Endodermal cell (in vitro differentiated cells): ENCODE results near the gene XAF1. TPM values are rescaled to one million over a fixed set of nuclear protein-coding genes. Genes with fewer than 3 reads are reported as not detected.

Experiments
- DNase-seq: peaks from one replicate; pipeline ENCODE4 v3.0.0-alpha.2; 2017
- H3K27ac ChIP-seq: 2 replicates; pipeline ENCODE4 v1.5.1; 2013; ENCODE audit warnings: mild to moderate bottlenecking, low read depth, low read length, moderate library complexity
- H3K27me3 ChIP-seq: 2 replicates; pipeline ENCODE4 v1.6.1; 2013; ENCODE audit warnings: mild to moderate bottlenecking, low read length, moderate library complexity; ENCODE audit not compliant: insufficient read depth, control insufficient read depth, poor library complexity, severe bottlenecking
- H3K36me3 ChIP-seq: 2 replicates; pipeline ENCODE4 v1.7.0; 2013; ENCODE audit warnings: mild to moderate bottlenecking, low read length, moderate library complexity; ENCODE audit not compliant: control insufficient read depth, insufficient read depth
- H3K4me1 ChIP-seq: one replicate; pipeline ENCODE4 v1.7.0; 2013; ENCODE audit warnings: low read length; ENCODE audit not compliant: control insufficient read depth, insufficient read depth
- H3K4me3 ChIP-seq: 2 replicates; pipeline ENCODE4 v1.5.1; 2013; ENCODE audit warnings: mild to moderate bottlenecking, low read length, moderate library complexity
- H3K9ac ChIP-seq: 2 replicates; pipeline ENCODE4 v1.6.1; 2013; ENCODE audit warnings: mild to moderate bottlenecking, low read length, moderate library complexity; ENCODE audit not compliant: poor library complexity, severe bottlenecking; ENCODE audit errors: extremely low read depth
- H3K9me3 ChIP-seq: 2 replicates; pipeline ENCODE4 v1.6.1; 2013; ENCODE audit warnings: mild to moderate bottlenecking, low read length, moderate library complexity; ENCODE audit not compliant: control insufficient read depth
- H3K27ac Mint-ChIP-seq: 2 replicates; pipeline ENCODE4 v1.8.0; 2020; ENCODE audit warnings: mixed read lengths
- H3K27me3 Mint-ChIP-seq: 2 replicates; pipeline ENCODE4 v1.8.0; 2021; ENCODE audit warnings: mild to moderate bottlenecking, mixed read lengths; ENCODE audit not compliant: insufficient read depth
- H3K36me3 Mint-ChIP-seq: 2 replicates; pipeline ENCODE4 v1.8.0; 2020; ENCODE audit warnings: low read depth, mixed read lengths
- H3K4me1 Mint-ChIP-seq: 2 replicates; pipeline ENCODE4 v1.8.0; 2020; ENCODE audit warnings: mixed read lengths
- H3K4me3 Mint-ChIP-seq: 2 replicates; pipeline ENCODE4 v1.8.0; 2020; ENCODE audit warnings: mild to moderate bottlenecking, moderate library complexity, mixed read lengths
- H3K9me3 Mint-ChIP-seq: 2 replicates; pipeline ENCODE4 v1.8.0; 2020; ENCODE audit warnings: mild to moderate bottlenecking, mixed read lengths
- WGBS, 2 experiments: methylation state at CpG; one replicate each; pipeline versions ENCODE4 v1.1.5 to v1.1.7; 2013; ENCODE audit warnings: missing lambda C conversion rate in 2 of 2, mixed read lengths in 1 of 2; ENCODE audit not compliant: insufficient coverage in 1 of 2, insufficient read length in 1 of 2; 5-methylcytosine and 5-hydroxymethylcytosine counted together
- total RNA-seq, 2 donors: library from RNA; stranded (reverse); fragmentation: NEBNext Ultra II Directional in 1 of 2; extraction: Animal tissue kit (Norgen Biotek cat#: 25700) in 1 of 2; gene quantifications; 2 replicates in 1 of 2; 3 replicates in 1 of 2; pipeline ENCODE4 v1.2.1, GENCODE V29; 2021
- TF ChIP-seq, protein P1 (sequence below): fragments of 200-600 bp; sonication (generic); conservative IDR thresholded peaks from 2 replicates; pipeline ENCODE4 v1.5.0; 2021; ENCODE audit warnings: antibody characterized with exemption, mild to moderate bottlenecking

Gene XAF1
- total RNA-seq, 2 donors from 2014 or later = 0.35 TPM; not detected in 1

GRCh38 chr17:6755281-6755680 lies 565 bp upstream of the XAF1 start:
- TF ChIP-seq, protein P1, sequence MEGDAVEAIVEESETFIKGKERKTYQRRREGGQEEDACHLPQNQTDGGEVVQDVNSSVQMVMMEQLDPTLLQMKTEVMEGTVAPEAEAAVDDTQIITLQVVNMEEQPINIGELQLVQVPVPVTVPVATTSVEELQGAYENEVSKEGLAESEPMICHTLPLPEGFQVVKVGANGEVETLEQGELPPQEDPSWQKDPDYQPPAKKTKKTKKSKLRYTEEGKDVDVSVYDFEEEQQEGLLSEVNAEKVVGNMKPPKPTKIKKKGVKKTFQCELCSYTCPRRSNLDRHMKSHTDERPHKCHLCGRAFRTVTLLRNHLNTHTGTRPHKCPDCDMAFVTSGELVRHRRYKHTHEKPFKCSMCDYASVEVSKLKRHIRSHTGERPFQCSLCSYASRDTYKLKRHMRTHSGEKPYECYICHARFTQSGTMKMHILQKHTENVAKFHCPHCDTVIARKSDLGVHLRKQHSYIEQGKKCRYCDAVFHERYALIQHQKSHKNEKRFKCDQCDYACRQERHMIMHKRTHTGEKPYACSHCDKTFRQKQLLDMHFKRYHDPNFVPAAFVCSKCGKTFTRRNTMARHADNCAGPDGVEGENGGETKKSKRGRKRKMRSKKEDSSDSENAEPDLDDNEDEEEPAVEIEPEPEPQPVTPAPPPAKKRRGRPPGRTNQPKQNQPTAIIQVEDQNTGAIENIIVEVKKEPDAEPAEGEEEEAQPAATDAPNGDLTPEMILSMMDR = no peak
- WGBS, 2 experiments = 98 to 100% methylated on average over 1 to 5 of the region's 5 CpGs
- Histone ChIP-seq H3K9ac (no peak overlapping the region), H3K9me3 (no peaks in the 10 kb centered on the region), H3K4me3 (no peak overlapping the region), H3K27ac (no peak overlapping the region), H3K36me3 (no peaks in the 10 kb centered on the region), H3K27me3 (no peaks in the 10 kb centered on the region), H3K4me1 (no peaks in the 10 kb centered on the region)
- Mint-ChIP-seq H3K36me3 (no peaks in the 10 kb centered on the region), H3K4me1 (peaks cover 28% of the 10 kb centered on the region), H3K27ac (no peak overlapping the region), H3K27me3 (peaks cover 11% of the 10 kb centered on the region), H3K4me3 (no peak overlapping the region), H3K9me3 (no peaks in the 10 kb centered on the region)
- DNase-seq = no peak

GRCh38 chr17:6756425-6757031 lies 682 bp downstream of the XAF1 start:
- H3K9me3 Mint-ChIP-seq = no peaks in the 10 kb centered on the region
- no peak for DNase-seq
- H3K4me3 Mint-ChIP-seq = no peak overlapping the region
- no peaks in the 10 kb centered on the region for H3K36me3 Mint-ChIP-seq
- Histone ChIP-seq H3K27me3 (no peaks in the 10 kb centered on the region), H3K27ac (no peak overlapping the region), H3K4me1 (no peaks in the 10 kb centered on the region), H3K36me3 (no peaks in the 10 kb centered on the region), H3K9me3 (no peaks in the 10 kb centered on the region), H3K4me3 (no peak overlapping the region), H3K9ac (no peak overlapping the region)
- peaks cover 12% of the 10 kb centered on the region for H3K27me3 Mint-ChIP-seq
- TF ChIP-seq, protein P1 = no peak
- 85 to 100% methylated on average over 1 to 12 of the region's 13 CpGs for WGBS, 2 experiments
- no peak overlapping the region for H3K27ac Mint-ChIP-seq
- H3K4me1 Mint-ChIP-seq = peaks cover 28% of the 10 kb centered on the region

DNA sequence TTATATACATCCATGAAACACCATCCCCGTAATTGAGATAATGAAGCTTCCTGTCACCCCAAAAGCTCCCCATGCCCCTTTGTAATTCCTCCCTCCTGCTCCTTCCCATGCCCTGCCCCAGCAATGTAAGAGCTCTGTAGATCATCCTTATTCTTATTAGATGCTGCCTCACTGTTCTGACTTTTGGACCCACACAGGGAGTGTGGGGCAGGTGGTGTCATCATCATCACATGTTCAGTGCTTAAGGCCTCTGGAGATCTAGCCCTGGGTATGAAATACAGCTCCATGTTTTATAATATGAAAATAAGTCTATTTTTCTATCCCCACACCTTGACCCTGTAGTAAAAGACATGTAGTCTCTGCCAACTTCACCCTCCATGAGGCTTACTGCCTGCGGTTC lies 1.9 kb downstream of the XAF1 start:
- no peak overlapping the region for H3K4me3 Mint-ChIP-seq
- no peak overlapping the region for H3K27ac Mint-ChIP-seq

More for the DNA sequence above, 1.9 kb downstream of the XAF1 start:
- Mint-ChIP-seq H3K4me1 (peaks cover 23% of the 10 kb centered on the region), H3K9me3 (no peaks in the 10 kb centered on the region), H3K27me3 (peaks cover 13% of the 10 kb centered on the region), H3K36me3 (no peaks in the 10 kb centered on the region)
- DNase-seq = no peak
- WGBS, 2 experiments = 81% methylated on average over 2 of the region's 2 CpGs; no CpG with 5 or more reads in 1 of the 2 experiments
- H3K9ac ChIP-seq = no peak overlapping the region
- H3K9me3 ChIP-seq = no peaks in the 10 kb centered on the region
- no peaks in the 10 kb centered on the region for H3K4me1 ChIP-seq
- H3K4me3 ChIP-seq = no peak overlapping the region
- no peaks in the 10 kb centered on the region for H3K36me3 ChIP-seq
- H3K27me3 ChIP-seq = no peaks in the 10 kb centered on the region
- TF ChIP-seq, protein P1 = no peak
- H3K27ac ChIP-seq = no peak overlapping the region
